UCSD-AML1 (cell line): ENCODE results near the gene ZNF599.

Experiments used
- DNase-seq: peaks from one replicate; lab custom pipeline; 2025; ENCODE audit not compliant: unreplicated experiment; lab: John Stamatoyannopoulos, UW

ZNF599 gene

GRCh38 chr19:34744896-34745690 is 27.9 kb downstream of the ZNF599 start:
- DNase-seq = no peak

DNA sequence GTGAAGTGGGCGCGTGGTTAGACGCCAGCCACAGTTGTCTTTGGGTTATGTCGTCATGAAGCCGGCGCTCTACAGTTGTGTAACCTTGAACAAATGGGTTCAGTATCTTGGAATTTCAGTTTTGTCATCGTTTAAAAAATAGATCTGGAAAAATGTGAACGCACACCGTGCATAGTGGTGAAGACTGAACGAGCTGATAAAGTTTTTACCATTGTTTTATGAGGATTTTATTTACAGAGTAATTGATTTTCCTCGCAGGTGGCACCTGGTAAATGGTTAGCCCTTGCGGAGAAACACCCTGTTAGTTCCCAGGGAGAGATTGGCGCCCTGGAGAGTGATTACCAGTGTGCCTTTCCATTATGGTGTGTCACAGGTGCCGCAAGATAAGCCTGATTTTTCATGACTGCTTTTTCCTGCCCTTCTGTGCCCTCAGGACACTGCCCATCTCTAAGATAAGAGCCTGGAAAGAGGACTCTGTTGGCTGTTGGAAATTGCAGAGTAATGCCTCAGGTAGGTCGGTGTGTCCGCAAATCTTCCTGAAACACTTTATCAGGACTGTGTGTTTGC is 38.4 kb downstream of the ZNF599 start:
- DNase-seq = no peak

- DNase-seq = peak; percentile 91
These were observed 39.1 kb downstream of the ZNF599 start, which contains the start of gene ZNF181 for GRCh38 chr19:34733746-34734536. ZNF181 (plus strand) TSS chr19:34734243; CDS start chr19:34735038, 795 bp downstream.

GRCh38 chr19:34733266-34733745 is 39.7 kb downstream of the ZNF599 start:
- peak; percentile 86 for DNase-seq

GRCh38 chr19:34732612-34733211 is 40.3 kb downstream of the ZNF599 start:
- no peak for DNase-seq

- DNase-seq = no peak
These were observed 41.1 kb downstream of the ZNF599 start for GRCh38 chr19:34731964-34732363.

- no peak for DNase-seq
These were observed 41.8 kb downstream of the ZNF599 start for GRCh38 chr19:34731019-34731829.

GRCh38 chr19:34725400-34725799 is 47.6 kb downstream of the ZNF599 start:
- DNase-seq = no peak

DNA sequence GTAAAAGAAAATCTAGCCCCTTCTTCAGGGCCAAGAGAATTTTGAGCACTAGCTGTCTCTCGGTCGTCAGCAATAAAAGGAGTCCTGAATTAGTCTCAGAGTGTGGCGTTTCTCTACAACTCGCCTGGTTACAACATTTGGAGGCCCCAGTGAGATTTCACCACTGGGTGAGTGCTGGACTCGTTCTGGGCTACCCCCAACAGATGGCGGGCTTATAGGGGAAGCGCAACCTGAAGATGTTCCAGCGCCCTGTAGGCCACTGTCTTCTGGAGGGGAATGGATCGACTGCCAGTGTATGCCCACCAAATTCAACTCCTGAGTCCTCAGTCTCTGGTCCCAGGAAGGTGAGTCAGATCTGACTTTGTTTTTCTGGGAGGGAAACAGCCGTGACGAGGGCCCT is 50.7 kb downstream of the ZNF599 start:
- no peak for DNase-seq

DNA sequence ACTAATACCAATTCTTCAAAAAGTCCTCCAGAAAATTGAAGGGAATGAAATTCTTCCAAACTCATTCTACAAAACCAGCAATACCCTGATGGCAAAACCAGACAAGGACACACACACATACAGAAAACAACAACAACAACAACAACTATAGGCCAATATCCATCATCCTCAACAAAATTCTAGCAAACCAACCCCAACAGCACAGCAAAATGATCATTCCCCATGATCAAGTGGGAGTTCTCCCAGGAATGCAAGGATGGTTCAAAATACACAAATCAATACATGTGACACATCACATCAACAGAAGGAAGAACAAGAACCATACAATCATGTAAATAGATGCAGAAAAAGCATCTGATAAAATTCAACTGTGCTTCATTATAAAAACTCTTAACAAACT is 57.7 kb downstream of the ZNF599 start:
- no peak for DNase-seq

- no peak for DNase-seq
These were observed 59.8 kb downstream of the ZNF599 start for GRCh38 chr19:34713262-34713637.

DNA sequence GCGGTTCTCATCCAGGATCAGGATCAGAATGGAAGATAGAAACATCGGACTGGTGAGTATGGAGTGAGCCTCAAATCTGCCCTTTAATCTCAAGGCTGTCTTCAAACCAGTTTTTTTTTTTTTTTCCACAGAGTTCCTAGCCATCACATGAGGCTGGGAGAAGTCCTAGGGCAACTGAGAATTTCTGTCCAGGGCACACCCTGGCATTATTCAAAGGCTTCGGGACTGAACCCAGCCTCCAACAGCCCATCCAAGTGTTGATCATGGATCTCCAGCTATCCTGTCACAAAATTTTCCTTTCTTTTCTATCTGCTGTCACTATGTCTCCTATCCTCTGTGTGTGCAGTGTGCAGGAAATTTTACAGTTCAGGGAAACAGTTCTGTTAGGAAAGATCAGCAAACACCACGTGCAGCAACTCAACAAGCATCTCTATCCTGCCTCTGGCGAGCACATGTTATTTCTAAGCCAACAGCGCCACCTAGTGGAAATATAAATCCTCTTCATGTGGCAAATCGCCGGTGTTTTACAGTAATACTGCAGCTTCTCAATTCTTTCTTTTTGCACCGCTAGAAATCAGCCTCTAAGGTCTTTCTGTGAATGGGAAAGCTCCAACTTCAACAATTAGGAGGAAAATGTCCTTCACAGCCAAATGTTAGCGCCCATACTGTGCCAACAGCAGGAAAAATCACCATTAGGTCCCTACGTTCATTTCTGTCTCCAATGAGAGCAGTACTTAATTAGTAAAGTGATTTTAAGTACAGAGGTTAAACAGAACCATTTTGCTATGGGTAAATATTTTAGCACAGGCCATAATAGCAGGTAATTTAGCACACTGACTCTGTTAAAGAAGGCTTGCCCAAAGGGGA is 60.4 kb downstream of the ZNF599 start:
- no peak for DNase-seq

- no peak for DNase-seq
These were observed 61.1 kb downstream of the ZNF599 start for GRCh38 chr19:34711890-34712289.
